ENCODE results near the gene EHD4.

EHD4 gene

DNA sequence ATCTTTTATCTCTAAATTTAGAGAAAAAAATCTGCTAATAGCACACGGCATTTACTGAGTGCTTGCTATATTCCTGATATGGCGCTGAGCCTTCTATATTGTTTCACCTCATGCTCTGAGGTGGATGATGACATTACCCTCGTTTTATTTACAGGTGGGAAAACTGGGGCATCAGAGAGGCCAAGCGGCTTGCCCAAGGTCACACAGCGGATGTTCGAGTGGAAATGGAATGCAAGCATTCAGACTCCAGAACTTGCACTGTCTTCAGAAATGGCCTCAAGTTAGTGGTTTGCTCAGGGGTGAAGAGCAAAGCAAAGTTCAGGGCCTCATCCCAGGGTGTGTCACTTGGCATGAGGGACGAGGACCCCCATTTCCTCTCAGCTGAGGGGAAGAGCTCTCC, 17.3 kb downstream of the EHD4 start:
- no peak for DNase-seq

DNA sequence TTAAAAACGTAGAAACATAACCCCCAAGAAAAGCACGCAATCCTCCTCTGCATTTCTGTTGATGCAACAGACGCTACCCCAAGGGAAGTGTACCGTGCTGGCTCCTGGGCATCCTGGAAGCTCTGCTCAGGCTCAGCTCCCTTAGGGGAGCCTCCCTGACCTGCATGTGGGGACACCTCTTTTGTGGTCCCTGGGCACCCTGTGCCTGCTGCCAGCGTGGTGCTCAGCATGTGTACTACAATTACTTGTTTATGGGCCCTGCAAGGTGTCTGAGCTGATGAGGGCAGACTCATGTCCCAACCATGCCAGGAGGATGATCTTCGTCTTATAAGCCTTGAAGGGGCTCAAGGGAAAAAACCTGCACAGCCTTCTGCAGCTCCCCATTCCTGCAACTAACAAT, 18.3 kb downstream of the EHD4 start:
- no peak for DNase-seq

DNA sequence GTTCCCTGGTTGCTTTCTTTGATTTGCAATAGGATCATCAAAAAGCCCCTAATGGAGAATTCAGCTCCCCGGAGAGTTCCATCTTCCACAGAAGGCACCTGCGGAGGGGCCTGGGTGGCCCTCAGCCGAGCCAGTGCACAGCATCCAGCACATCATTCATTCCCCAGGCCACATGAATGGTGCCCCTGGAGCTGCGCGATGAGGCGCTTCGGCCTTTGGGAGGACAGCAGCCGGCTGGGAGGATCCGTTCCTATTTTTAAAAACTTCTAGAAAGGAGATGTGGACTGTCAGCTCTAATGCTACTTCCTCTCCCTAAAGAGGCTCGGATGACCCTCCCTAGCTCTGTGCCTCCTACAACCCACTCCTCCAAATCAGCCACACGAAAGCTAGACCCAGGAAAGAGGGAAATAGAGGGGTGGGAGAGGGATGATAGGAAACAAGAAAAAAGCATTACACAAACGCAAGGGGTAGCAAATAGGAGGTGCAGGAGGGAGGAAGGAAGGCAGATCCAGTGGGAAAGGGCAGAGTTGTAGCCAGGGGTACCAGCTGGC, 20.3 kb downstream of the EHD4 start:
- no peak for DNase-seq

DNA sequence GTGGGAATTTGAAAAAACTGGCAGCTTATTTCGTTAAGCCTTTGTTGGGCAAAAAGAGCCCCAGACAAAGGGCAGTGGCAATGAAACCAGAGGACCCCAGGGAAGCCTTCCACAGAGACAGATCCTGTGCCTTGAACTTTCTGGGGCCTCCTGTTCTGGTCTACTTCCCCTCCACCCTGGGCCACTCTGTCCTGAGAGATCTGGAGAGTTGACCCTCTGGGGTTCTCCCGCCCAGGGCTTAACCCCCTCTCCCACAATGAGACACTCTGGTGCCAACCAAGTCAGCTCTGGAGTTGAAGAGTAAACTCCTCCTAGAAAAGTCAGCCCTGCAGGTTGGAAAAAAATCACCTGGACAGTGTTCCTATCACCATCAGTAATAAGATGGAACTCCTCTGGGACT, 20.8 kb downstream of the EHD4 start:
- DNase-seq, result no peak

DNA sequence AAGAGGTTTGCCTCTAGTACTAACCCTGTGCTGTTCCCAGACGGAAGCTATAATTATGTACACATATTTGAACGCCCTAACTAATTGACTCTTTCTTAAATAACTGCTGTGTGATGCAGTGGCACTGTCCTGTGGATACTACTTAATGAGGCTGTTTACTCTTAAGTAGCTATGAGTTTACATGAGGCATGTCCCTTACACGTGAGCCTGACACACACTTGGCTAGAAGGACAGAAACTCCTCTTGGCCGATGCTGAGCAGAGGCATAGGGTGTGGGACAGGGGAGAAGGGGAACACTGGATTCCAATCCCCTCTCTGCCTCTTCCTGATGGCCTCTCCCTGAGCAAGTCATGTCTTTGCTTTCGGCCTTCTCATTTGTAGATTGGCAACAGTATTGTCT, 21.9 kb downstream of the EHD4 start:
- DNase-seq, result no peak

DNA sequence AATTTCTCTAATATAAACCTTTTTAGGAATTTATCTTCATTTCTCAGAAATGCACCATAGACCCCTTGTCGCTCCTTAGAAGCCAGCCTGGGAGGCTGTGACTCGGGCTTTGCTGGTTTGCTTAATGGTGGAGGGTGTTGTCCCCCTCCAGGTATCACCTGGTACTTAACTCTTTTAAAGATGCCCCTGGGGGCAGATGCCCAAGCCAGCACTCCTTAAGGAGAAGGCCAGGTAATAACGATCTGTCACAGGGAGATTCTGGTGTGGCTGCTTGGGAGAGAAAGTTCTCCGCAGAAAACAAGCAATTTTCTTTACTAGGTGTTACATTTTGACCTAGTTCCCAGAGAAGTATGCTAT, 22.3 kb downstream of the EHD4 start:
- no peak for DNase-seq

DNA sequence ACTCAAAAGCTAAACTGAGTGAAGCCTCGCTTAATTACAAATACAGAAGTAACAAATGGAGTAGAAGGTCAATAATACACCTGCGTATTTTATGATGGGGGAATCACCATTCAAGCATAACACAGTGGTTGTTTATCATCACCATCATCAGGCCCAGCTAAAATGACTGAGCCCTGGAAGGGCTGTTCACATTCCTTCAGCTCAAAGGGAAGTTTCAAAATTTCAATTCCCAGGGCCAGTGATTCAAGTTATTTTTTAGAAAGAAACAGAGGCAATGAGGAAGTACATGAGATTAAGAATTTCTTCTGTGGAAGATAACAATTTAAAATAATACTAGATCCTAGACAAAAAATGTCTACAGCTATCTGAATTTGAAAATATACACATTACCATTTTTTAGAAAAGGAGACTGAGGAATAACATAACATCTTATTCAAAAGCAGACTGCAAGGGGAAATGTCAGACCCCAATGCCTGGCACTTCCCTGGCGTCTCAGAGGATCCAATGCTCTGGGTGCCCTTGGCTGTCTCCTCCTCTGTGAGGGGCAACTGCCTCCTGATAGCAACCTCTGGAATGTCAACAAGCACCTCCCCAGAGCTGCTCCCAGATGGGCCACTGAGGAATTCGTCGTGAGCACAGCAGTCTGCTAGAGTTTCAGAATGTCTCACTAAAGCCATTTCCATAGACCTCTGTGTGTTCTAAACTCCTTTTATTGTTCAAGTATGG, 22.8 kb downstream of the EHD4 start:
- DNase-seq, result no peak

DNA sequence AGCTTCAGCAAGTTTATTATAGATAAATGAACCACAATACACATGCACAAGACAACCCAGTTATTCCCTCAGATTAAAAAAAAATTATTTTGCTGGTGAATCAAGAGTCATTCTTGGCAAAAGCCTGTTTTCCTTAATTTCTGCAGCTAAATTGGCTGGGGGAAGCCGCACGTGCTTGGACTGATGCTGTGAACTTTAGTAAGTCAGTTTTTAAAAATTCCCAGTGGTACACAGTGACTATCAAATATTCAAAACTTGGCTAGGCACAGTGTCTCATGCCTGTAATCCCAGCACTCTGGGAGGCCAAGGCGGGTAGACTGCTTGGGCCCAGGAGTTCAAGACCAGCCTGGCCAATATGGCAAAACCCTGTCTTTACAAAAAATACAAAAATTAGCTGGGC, 23.9 kb downstream of the EHD4 start:
- DNase-seq, result no peak

DNA sequence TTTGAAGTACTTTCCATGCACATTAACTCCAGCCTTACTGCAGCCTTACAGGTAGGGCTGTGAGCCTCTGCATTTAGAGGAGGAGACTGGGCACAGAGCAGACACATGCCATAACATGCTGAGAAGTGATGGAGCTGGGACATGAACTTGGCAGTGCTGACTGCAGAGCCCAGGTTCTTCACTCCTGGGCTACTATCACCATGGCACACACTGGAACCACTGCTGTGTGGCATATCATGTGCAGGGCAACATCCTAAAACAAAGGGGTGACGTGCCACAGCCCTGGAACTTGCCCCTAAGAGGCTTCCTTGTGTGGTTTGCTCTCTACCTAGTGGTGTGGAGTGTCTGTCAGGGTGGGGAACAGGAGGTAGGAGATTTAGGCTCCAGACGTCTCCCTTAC, 25.4 kb downstream of the EHD4 start:
- DNase-seq, result no peak

DNA sequence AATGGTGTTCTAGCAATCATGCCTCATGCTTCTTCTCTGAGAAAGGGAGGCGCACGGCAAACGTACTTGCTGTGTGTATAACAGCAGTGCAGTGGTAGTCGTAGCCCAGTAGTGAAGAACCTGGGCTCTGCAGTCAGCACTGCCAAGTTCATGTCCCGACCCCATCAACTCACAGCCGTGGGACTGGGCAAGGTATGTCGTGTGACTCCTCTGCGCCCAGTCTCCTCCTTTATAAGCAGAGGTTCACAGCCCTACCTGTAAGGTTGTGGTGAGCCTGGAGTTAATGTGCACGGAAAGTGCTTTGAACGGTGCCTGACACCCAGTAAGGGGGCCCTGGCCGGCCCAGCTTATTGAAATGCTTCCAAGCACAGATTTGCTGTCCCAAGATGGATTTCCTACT, 26.6 kb downstream of the EHD4 start:
- DNase-seq, result no peak

DNA sequence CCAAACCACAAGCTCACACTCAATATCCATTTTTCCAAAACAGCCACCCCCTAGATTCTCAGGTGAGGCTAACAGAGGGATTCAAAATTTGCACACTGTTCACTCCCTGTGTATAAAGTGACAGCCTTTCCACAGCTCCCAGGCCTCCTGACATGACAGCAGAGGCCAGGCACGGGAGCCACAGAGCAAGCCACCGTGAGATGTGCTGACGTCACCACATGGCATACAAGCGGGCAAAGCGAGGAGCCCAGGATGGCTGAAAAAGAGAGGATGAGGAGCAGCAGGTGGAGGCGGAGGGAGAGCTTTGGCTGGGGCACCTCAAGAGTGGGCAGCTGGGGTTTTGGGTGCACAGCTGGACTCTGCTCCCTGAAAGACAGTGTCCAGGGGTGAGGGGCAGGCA, 27.1 kb downstream of the EHD4 start:
- DNase-seq, result no peak

DNA sequence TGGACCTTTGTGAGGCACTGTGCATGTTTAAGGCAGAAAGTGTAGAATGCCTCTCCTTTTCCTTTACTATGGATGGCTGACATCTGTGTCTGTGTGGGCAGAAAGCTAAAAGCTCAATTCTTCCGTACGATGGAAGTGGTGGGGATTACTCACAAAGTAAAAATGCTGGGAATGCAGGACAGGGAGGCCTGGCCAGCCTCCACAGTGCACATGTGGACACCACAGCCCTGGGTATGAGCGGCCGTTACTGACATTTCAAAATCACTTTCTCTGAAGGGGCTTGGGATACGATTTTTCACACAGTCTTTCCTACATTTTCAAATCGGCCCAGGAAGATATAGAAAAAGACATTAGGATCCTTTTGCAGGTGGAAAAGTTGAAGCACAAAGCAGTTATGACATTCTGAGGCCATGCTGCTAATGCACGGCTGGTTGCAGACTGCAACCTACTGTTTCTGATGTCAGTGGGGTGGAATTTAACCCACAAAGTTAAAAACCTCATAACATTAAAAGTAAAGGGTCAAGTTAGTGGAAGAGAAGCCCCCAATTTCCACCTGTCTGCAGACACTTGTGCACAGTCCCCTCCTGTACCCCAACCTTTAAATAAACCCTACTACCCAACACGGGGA, 27.9 kb downstream of the EHD4 start:
- DNase-seq, result no peak

DNA sequence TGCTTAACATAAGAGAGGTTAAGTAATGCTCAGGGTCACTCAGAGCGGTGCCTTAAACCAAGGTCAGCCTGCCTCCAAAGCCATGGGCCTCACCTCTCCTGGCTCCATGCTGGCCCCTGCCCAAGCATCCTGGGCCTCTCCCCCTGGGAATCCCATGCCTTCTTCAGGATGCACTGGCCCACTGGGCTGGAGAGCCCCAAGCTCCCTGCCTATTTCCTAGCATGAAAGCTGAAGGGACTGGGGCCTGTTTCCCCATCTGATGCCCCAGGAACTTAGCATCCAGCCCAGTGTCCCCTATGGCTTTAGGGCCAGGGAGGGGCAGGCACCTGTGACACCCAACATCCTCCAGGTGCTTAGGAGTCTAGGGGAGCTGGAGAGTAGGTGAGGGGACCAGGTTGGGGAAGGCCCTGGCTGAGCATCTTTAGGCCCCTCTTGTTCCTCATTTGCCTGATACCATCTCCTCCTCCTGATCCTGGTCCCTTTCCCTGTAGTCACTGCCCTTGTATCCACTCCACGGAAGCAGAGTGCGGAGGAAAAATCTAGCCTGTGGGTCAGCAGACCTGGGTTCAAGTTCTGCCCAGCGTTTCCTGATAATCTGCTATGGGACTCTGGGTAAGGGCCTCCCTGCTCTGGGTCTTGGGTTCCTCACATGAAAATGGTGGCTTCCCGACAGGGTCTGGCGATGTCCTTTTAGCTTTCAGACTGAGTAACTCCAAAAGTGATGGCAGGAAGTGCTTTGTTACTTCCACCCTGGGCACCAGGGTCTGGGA, 28.6 kb downstream of the EHD4 start:
- no peak for DNase-seq

DNA sequence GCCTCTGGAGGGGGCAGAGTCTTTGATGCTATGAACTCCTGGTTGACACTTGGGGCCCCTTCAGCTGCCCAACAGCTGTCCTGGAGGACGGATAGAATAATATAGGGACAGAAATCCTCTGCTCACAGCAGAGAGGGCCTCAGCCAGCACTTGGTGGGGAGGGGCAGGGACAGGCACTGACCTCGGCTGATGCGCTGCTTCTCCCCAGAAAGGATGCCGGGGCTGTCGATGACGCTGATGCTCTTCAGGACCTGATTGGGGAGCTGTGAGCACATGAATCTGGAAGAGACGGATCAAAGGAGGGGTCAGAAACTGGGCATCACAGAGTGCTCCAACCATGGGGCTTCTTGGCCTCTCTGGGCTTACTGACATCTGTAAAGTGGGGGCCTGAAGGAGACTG, 29.5 kb downstream of the EHD4 start:
- no peak for DNase-seq

DNA sequence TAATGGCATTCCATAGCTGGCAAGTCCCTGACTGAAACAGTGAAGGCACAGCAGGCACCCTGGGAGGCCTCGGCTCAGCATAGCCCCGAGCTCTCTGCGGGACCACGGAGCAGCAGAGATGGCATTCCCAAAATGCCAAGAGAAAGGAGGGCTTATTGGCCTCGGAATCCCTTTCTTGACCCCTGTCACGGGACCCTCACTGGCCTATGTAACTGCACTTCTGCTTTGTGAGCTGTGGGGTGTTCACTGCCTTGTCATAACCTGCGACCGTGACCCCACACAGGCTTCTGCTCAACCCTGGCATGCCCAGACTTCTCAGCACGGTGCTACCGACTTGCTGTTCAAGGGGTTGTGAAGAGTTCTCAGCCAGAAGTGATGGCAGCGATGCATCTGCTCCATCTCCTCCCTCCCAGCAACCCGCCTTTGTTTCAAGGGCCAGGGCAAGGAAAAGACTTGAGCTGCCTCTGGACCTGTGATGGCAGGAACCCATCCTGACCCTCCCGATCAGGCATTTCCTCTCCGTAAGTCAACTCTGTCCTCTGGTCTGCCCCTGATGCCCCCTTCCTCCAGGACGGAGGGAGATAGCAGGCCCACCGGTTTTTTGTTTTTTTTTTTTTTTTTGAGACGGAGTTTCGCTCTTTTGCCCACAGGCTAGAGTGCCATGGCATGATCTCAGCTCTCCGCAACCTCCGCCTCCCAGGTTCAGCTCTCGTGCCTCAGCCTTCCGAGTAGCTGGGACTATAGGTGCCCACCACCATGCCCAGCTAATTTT, 30.5 kb downstream of the EHD4 start:
- no peak for DNase-seq

DNA sequence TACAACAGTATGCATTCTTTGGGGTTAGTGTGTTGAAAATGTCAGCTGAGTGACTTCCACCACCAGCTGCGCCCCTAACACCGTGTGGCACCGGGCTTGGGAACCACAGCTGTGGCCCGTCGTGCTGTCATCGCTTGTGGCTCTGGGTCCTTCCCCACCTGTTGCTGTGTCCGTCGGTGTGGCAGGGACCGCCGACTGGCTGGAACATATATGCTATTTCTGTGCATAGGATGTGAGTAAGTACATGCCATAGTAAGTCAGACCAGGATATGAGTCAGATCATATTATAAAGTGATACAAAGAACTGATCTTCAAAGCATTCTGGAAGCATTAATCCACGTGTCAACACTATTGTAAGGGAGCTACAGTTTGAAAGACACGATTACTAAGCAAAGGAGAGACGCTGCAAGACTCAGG, 31.9 kb downstream of the EHD4 start:
- no peak for DNase-seq

DNA sequence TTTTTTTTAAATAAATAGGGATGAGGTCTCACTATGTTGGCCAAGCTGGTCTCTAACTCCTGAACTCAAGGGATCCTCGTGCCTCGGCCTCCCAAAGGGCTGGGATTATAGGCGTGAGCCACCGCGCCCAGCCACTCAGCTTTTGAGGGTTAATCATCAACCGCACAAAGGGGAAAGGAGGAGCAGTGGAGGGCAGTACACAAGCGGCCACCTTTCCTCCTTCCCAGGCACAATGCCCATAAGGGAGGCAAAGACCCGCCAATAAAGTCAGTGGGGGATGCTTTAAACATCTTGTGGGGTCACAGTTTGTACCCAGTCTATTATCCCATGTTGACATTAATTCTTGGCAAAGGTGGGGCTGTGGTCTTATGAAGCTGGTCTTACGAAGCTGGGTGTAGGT, 32.4 kb downstream of the EHD4 start:
- DNase-seq, result no peak

DNA sequence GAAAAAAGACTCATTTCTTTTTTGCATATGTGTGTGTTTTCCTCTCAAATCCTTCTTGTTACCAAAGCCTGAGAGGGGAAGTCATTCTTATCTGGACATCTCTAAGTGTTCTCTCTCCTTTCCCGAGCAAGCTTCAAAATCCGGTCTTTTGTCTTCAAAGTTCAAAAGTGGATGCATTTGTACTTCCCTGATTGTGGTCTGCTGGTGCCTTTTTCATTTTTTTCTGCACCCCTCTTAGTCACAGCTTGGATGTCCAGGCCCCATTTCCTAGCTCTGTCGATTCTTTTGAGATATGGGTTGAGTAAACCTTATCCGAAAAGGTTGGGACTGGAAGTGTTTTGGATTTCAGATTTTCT, 34.8 kb downstream of the EHD4 start:
- no peak for DNase-seq

DNA sequence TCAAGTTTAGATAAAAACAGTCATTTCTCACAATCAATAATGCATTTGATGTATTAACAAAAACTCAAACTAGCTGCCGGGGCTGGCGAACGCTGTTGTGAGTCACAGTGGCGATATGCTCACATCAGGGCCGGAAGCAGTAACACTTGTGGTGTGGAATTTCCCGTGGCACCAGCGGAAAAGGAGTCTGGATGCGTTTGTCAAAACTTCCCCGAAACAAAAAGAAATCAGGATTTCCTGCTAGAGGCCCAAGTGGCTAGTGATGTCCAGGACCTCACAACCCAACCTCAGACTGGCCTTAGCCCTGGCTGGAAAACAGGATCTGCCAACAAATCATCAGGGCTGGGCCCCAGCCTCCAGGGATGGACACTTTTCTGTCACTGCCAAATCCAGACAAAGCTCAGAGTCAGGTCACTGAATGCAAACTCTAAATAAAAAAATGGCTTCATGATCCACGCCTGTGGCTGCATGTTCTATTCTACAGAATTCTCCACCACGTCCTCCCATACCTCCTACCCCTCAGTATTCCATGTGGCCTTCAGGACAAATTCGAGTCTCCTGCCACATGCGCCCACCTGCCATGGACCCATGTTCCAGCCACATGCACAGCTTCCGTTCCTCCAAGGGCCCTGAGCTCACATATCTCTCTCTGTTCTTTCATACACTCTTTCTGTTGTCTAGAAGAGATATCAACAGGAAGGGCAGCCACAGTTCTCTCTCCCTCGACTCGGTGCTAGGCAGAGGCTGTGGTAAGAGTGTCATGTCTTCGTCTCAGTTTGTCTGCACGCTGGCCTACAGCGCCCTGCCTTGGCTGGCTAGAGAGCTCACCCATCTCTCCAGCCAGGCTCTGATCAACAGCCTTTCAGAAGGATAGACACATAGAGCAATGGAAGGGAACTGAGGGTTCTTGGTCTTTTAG, 35.4 kb downstream of the EHD4 start:
- peak; percentile 28 to 66 (median 52) for DNase-seq

DNA sequence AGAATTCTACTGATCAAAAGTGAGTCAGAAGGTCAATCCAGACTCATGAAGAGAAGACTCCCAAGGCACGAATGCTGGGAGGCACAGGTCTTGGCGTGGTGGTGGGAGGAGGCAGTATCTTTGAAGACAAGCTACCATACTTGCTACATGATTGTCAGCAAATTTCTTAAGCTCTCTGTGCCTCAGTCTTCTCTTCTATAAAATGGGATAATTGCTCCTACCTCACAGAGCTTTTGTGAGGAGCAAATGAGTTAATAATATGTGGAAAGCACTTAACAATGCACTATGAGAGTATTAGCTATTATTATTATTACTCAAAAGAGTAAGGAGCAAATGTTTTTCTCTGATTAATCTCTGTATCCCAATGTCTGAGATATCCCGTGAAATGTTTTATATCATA, 36.2 kb downstream of the EHD4 start:
- no peak for DNase-seq

DNA sequence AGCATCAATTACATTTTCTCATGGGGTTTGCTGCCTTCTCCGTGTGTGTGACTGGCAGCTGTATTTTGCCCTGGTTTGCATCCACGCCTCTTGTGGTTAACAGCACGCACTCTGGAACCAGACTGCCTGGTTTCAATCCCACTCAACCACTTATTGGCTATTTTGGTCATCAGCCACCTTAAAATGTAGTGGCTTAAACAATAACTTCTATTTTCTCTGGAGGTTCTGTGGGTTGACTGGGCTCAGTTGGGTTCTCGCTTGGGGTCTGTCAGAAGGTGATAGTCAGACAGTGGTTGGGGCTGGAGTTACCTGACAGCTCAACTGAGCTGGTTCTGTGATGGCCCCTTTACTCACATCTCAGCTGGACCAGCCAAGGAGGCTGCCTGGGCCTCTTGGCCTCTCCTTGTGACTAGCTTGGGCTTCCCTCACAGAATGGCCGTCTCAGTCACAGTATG, 36.8 kb downstream of the EHD4 start:
- no peak for DNase-seq

DNA sequence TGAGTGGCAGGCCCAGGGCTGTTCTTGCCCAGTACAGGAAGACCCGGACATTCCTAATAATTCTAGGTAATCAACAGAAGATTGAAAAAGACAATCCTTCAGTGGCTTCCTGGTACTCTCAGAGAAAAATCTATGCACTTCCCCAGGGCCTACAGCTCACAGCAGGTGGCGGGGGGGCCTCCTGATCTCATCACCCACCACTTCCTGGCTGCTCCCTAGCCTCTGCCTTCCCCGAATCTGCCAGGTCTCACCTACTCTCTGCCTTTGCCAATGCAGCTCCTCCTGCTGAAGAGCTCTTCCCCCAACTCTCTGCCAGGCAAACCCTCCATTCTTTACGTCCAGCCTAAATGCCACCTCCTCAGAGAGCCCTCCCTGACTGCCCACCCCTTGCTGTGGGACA, 37.5 kb downstream of the EHD4 start:
- peak; percentile 10 to 66 (median 36) for DNase-seq

Measured in activated naive CD4-positive, alpha-beta T cell (primary cell).